ENCODE results near the gene GAS6.

GAS6 gene

DNA sequence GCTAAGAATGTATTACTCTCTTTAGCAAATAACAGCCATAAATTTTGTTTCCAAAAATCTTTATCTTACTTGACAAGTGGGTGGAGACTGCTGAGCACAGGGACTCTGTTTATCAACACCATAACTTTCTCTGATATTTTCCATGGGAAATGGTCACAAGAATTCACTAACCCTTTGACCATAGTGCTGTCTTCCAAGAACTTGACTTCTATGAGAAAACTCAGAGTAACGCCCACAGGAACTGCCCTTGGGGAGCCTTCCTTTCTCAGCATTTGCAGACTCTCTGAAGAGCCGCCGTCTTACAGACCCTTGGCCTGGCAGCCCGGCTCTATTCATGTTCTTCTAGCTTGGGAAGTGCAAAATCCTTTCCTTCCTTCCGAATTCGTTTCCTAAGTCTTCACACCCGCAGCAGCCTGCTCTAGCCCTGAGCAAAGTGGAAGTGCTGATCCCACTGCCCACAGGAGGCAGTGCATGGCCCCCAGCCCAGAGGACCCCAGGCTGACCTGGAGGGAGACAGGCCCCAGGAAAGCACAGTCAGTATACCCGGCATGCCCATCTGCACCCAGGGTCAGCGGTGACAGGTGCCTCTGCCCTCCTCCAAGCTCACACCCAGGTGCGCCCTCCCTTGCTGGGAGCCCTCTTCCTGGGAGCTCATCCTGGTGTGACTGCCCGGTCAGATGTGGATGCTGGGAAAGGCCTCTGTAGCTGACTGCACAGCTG is 10.2 kb downstream of the GAS6 start:
- DNase-seq = no peak

DNA sequence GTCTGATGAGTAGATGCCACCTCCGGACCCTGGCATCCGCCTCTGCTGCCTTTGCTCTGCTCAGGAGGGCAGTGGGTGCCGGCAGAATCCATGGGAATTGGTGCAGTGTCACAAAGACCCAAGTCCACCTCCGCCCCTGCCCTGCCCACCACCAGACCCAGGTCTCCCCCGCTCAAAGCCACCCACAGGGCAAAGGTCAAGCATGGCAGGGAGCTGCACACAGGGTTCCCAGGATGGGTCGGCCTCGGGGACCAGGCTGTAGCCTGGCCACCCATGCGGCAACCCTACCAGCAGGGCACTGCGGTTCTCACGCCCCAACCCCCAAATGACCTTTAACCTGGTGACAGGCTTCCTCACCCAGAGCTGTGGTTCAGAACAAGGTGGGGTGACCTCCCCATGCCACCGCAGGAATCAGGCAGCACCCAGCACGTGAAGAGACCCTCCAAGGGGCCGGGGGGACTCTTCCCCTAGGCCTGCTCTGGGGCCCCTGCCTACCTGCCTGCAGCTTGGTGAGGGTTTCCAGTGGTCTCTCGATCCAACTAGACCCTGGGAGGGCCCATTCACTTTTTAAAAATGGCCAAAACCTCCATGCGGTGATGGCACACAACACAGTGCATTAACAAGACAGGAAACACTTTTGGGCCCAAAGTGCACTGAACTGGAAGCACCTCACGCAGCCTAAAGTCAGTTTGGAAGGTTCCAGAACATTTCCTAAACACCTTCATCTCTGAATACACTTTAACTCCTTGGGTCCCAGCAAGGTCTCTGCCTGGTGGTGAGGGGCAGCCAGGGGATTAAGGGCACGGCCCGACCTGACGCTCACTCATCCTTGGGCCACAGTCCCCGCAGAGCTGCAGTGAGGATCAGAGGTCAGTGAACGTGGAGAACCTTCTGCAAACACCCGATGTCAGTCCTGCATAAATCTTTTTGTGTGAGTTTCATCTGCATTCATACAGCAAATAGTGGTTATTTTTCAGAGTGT is 11.0 kb downstream of the GAS6 start:
- DNase-seq = no peak

DNA sequence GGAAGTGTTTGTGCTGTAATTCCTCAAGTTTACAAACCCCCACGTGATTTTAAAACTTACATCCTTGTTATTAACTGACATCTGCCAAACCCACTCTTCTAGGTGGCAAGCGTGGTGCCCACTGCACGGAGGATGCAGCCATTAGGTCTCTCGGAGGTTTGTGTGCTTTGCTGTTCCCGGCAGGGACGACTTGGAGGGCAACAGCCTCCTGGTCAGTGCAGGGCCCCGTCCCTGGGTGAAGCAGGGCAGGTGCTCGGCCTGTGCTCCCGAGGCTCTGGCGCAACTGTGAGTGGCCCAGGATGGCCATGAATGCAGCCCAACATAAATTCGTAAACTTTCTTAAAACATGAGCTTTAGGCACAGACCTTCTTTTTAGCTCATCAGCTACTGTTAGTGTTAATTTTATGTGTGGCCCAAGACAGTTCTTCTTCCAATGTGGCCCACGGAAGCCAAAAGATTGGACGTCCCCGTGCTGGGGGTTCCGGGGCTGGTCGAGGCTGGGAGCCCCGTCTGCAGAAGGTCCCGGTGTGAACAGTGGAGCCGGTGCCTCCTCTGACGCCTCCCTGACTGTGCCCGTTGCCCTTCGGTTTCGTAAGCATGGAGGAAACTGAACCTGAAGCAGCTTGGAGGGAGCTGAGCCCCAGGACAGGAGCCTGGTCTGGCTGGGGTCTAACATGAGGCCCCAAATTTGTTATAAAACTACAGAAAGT is 11.9 kb downstream of the GAS6 start:
- DNase-seq = no peak

DNA sequence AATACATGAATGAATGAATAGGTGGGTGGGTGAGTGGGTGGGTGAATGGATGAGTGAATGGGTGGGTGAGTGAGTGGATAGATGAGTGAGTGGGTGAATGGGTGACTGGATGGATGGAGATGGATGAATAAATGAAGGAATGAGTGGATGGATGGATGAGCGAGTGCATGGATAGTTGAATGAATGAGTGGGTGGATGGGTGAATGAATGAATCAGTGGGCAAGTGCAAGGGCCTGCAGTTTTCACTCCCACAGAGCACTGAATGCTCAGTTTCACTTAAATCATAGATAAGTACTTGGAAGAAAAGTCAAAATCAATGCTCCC is 12.4 kb downstream of the GAS6 start:
- no peak for DNase-seq

DNA sequence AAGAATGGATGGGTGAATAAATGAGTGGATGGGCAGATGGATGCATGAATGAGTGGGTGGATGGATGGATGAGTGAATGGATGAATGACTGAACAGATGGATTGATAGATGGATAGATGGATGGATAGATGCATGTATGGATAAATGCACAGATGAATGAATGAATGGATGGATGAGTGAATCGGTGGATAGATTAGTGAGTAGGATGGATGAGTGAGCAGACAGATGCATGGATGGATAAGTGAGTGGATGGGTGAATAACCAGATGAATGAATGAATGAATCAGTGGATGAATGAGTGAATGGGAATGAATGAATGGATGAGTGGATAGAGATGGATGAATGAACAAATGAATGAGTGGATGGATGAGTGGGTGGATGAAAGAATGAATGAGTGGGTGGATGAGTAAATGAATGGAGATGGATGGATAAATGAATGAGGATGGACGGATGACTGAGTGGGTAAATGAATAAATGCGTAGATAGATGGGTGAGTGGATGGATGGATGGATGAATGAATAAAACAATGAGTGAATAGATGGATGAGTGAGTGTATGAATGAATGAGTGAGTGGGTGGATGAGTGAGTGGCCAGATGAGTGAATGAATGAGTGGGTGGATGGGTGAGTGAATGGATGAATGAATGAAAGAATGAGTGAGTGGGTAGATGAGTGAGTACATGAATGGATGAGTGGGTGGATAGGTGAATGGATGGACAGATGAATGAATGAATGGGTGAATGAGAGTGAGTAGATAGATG is 13.0 kb downstream of the GAS6 start:
- no peak for DNase-seq

DNA sequence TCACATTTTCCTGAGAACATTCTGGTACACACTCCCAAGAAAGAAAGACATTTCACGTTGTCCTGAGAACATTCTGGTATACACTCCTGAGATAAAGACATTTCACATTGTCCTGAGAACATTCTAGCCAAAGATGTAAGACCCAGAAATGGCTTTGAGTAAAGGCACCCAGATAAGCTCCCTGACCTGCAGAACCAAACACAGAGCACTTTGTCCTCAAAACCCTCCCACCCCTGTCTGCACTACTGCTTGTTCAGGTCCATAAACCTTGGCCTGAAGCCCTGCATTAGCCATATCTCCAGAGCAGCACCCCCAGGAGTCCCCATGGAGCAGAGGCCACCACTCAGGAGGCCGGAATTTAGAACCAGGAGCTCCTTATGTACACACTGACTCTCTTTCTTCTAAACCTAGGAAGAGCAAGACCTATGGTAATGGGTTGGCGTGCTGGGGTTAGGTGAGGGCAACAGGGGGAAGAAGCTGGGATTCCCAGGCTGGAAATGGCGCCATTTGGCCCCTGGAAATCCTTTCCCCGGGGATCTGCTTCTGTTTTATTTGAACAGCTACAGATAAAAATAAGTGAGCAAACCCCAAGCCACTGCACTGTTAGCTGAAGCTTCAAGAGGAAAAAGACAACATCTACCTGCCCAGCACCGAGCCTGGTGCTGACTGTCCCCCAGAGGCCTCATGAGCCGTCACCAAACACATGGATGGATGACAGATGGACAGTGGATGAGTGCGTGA is 13.7 kb downstream of the GAS6 start:
- DNase-seq = no peak

DNA sequence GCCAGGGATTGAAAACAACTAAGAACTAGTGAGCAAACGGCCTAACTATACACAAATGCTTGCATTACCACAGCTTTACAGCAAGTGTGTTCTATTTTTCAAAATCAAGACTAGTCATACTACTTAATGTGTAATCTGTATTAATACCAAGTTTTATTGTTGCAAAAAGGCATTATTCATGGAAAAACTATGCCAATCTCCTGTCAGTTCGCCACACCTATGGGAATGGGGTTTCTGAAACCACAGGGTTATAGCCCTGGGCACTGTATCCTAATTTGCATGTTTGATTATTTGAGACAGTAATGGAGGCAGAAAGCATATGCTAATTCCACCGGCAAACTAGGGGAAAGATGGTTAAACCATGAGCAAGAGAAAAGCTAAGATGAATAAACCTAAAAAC is 14.3 kb downstream of the GAS6 start:
- DNase-seq = no peak

DNA sequence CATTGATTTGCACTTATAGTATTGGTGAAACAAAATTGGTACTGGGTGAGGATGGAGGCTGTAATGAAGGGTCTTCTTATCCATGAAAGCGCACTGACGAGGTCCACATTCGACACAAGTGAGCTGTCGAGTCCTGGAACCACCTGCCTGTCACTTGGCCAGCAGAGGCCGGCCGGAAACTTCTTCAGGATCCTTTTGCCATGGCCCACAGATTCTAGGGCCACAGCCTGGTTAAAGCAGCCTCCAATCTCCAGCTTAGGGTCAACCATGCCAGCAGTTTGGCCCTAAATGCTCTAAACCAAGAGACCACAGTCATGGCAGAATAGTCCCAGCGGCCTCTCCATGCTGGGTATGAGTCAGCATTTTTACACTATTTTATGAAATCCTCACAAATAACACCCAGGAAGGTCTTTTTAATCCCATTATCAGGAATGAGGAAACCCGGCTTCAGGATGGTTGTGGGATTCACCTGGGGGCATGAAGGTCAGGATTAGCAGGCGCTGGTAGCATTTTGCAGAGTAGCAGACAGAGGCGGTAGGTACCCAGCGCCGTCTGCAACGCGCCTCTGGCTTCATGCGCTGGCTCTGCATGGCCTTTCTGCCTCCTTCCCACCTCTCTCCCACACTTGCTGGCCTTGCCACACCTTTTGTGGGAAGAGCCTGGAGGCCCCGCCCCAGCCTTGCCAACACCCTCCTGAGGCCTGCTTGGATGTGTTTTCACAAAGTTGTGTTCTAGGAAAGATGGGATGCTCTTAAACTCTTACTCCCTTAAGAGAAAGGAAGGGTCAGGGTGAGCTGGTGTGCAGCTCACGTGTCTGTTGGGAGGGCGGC is 15.2 kb downstream of the GAS6 start:
- no peak for DNase-seq

DNA sequence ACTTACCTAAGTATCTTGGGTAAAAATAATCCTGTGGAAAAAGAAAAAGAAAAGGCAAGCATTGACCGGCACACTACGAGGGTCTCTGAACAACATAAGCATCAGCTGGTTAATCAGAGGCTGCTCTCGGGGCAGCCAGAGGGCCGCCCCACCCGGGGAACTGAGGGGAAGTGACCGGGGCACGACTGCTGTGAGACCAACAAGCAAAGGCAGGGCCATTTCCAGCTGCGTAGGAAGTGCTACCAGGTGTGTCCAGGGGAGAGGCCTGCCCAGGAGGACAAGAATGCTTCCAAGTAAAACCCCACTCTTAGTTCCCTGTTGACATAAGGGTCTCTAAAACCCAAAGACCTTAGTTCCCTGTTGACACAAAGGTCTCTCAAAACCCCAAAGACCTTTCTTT is 15.9 kb downstream of the GAS6 start:
- no peak for DNase-seq

DNA sequence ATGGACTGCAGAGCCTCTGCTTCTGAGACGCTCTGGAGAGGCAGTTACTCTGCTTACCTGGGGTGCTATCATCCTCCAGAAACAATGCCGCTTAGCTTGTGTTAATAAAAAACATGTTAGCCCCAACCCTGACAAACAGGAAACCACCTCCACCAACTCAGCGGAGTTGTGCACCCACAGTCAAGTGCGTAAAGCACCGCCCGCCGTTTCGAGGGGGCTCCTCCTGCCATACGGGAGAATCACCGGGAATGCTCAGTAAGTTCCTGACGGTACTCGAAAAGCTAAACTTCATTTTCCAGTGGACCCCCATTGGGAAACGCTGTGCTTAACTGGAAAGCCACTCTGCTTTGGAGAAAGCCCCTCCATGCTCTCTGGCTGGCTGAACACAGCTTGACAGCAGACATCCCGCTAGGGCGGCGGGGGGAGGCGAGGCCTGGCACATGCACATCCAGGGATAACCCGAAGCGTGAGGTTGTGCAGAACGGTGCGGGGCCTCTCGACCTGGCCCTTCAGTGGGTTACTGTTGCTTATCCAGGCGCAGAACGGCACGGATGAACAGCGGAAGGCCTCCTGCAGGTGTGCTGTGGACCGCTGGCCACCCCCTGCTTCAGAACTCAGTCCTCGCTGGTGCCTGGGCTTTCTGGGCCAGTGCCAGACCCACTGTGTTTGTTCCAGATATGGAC is 17.1 kb downstream of the GAS6 start:
- DNase-seq = no peak

DNA sequence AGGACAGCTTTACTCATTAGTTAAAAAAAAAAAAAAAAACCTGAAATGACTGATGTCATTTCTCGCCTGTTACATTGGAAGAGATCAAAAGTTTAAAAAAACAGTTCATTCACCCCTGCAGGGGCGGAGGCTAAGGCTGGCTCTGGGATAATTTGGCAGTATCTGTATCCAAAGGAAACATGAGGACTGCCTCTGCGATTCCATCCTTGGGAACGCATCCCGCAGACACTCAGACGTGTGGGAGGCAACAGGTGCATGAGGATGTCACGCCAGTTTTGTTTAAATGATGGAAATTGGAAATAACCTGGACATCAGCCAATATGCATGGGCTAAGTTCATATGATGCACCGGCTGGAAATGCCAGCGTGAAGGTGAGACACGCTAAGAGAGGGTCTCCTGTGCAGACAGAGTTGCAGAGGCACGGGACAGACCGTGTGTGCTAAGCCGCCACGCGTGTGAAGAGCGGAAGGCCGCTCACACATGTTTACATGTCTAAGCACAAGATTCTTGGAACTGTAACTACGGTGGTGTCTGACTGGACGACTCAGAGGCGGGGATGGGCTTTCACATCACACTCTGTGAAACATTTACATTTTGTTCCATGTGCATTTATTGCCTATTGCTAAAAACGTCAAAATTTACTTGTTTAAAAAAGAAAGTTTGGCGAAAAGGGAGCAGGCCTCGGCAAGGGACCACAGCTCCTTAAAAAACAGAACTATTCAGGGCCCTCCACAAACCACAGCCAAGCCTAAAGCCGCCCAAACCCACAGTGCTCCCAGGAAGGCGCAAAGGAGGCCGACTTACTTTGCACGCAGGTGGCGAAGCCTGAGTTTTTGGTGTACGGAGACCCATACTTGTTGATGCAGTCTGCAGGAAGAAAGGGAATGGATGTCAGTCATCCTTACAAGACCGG is 17.9 kb downstream of the GAS6 start:
- no peak for DNase-seq

DNA sequence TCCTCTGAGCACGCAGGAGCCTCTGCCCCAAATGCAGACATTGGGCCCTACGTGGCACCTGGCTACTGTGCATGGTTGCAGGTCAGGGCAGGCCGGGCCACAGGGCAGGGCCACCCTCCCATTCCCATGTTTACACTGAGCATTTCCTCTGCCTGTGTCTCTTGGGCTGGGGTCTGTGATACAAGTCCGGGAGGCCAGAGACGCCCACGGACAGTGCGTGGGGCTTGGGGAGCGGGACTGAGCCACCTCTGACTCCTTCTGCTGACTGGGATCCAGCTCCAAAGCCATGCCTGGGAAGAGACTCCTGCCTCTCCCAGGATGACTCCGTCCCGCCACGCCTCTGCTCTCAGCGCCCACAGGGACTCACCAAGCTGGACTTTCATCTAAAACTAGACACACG is 18.8 kb downstream of the GAS6 start:
- DNase-seq = no peak

DNA sequence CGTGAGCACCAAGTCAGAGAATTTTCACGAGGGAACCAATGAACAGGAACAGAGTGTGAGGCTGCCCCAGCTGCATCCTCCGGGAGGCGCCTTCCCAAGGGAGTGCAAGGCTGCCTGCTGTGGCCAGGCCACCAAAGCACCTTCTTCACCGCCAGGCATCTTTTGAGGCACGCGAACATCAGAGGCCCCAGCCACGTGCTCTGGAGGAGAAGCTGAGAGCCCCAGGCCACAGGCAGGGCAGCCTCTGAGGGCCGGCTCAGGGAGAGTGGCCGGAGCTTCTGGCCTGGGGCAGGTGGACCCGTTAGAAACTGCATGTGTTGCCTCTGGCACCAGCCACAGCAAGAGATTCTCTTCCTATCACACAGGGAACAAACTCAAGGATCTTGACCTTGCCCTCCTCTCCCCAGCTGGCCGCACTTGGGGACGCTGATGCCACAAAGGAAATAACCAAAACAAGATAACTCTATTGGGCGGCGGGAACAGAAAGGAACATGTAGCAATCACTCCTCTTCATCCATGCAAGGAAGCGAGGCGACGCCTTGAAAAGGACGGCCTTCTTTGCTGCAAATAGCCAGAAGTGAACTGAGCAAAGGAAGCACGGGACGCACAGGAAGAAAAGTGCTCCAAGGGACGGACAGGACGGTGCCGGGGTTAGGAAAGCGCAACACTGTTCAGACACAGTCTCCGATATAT is 19.9 kb downstream of the GAS6 start:
- no peak for DNase-seq

DNA sequence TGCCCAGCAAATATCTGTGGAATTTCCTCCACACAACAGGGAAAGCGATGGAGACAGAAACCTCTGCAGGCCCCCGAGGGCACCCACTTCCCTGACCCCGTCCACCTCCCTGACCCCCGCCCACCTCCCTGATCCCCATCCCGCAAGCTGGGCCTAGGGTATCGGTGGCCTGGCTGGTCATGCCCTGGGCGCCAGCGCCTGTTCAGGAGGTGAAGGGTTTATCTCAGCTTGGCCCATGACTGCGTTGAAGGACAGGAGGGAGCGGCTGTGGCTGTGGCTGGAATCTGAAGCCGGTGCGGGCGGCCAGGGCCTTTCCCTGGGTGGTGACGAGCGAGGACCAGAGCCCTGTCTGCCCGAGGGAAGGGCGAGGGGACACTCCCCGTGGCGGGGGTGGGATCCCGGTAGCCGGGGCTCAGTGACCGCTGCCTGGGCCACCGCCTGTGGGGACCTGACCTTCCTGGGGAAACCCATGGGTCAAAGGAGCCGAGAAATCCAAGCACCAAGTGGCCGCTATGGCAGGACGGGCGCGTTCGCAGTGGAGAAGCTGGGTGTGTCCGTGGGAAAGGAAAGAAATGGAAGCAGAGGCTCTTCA is 20.7 kb downstream of the GAS6 start:
- DNase-seq = no peak

DNA sequence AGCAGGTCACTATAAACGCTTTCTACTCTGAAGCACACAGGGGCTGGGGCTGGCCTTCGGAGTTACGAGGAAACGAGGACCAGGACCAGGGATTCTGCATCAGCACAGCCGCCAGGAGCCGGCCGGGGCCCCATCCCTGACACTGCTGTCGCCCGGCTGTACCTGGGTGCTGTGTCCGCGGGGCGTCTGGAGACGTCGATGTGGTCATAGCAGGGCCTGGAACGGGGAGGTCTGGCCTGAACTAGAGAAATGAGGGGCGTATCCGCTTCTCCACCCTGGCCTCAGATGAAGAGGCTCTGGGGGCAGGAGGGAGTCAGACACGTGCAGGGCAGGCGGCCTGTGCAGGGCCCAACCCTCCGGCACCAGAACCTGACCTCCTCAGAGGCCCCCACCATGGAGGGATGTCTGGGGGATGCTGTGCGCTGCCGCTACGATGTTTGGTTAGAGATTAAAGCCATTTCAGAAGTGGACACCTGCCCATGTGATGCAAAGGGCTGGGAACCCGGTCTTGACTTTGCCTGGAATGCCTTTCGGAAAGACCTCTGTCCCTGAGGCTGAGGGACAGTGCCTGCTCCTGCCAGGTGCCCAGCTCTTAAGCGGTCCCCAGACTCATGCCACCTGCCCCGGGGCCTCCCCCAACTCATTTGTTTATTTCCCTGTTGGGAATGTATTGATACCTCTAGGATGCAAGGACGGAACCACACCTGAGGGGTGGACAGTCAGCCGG is 21.4 kb downstream of the GAS6 start:
- no peak for DNase-seq

DNA sequence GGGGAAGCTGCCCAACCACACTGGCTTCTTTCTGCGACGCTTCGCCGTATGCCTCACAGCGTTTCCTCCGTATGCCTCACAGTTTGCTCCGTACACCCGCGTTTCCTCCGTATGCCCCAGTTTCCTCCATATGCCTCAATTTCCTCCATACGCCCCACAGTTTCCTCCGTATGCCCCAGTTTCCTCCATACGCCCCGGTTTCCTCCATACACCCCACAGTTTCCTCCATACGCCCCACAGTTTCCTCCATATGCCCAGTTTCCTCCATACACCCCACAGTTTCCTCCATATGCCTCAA is 22.6 kb downstream of the GAS6 start:
- DNase-seq = no peak
